GM21367 (cell line): ENCODE data around the gene NMRAL1.

ENCODE experiments used
- ATAC-seq: cut with Tn5 transposase; IDR thresholded peaks from one replicate; pipeline ENCODE4 v1.9.1; 2021; ENCODE audit not compliant: unreplicated experiment

The NMRAL1 gene

GRCh38 chr16:4426722-4427372 lies 47.6 kb downstream of the NMRAL1 start:
- no peak for ATAC-seq

GRCh38 chr16:4426021-4426684 lies 48.3 kb downstream of the NMRAL1 start:
- ATAC-seq: peak; percentile 12

GRCh38 chr16:4425378-4426020 lies 48.9 kb downstream of the NMRAL1 start, which contains the start of gene DNAJA3:
Gene DNAJA3 (plus strand): TSS chr16:4425868. CDS start chr16:4425882, 14 bp downstream.
- peak; percentile 88 for ATAC-seq

GRCh38 chr16:4420505-4421105 lies 53.8 kb downstream of the NMRAL1 start:
- ATAC-seq: no peak

GRCh38 chr16:4419402-4419959 lies 54.9 kb downstream of the NMRAL1 start:
- no peak for ATAC-seq

- peak; percentile 51 for ATAC-seq
These were observed 58.0 kb downstream of the NMRAL1 start, which contains the start of gene CORO7 for GRCh38 chr16:4416200-4417032. Gene CORO7 (minus strand): TSS chr16:4416596. CDS start chr16:4416518, 78 bp downstream.

- ATAC-seq: no peak
These were observed 58.8 kb downstream of the NMRAL1 start for GRCh38 chr16:4415538-4416199.

- peak; percentile 50 for ATAC-seq
These were observed 60.1 kb downstream of the NMRAL1 start for GRCh38 chr16:4414187-4414917.

GRCh38 chr16:4412854-4413253 lies 61.6 kb downstream of the NMRAL1 start:
- no peak for ATAC-seq

- ATAC-seq: no peak
These were observed 62.3 kb downstream of the NMRAL1 start for GRCh38 chr16:4412159-4412558.
